T follicular helper cell (primary cell): ENCODE measurements around the gene DONSON.
A peak's percentile ranks its signal among the peaks of the same experiment; 100 is the strongest.
"Not testable (repeated sequence)": the region's sequence is repeated elsewhere in the genome, so short reads cannot be mapped to it uniquely, and the experiment has no call there.

Experiments used
- DNase-seq: peaks from one replicate; pipeline ENCODE4 v3.0.0-alpha.2; 2020; ENCODE audit warnings: low read depth
- total RNA-seq, 2 experiments: gene quantifications; one replicate each; lab custom pipeline; 2026; lab: John Stamatoyannopoulos, UW

The DONSON gene
- 9.9 to 10.1 reads per million in 2 experiments for total RNA-seq

- DNase-seq: peak; percentile 80
Observed at GRCh38 chr21:33588485-33589335, at the start of gene DONSON. DONSON (minus strand) TSS chr21:33588684; CDS start chr21:33588641, 43 bp downstream.

DNA sequence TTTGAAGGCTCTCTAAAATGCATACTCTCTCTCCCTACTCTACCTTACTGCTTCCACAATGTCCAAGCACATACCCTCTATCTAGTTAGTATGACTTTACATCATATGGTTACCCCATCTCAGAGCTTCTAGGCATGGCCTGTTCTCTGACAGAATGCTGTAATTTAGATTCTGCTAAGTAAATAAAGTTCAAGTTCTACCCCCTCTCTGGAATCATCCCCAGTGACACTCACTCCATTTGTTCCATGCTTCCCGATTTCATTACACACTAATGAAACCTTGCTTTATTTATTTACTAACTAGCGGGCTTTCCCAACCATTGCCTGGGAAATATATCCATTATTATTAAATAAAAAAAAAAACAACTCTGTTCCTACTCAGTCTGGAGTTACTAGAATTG is 45.8 kb upstream of the DONSON start:
- no peak for DNase-seq

DNA sequence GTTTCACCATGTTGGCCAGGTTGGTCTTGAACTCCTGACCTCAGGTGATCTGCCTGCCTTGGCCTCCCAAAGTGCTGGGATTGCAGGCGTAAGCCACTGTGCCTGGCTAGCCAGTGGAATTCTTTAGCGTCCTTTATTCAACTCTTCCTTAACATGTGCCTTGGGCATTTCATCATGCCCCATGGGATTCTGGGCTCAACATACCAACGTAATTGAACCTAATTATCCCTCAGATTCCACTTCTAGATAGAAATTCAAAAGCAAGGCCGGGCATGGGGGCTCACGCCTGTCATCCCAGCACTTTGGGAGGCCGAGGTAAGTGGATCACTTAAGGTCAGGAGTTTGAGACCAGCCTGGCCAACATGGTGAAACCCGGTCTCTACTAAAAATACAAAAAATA is 37.7 kb upstream of the DONSON start:
- DNase-seq: not testable (repeated sequence)

GRCh38 chr21:33622253-33622652 is 33.8 kb upstream of the DONSON start:
- DNase-seq: no peak

- DNase-seq: no peak
Observed at GRCh38 chr21:33619726-33620125, 31.2 kb upstream of the DONSON start.

GRCh38 chr21:33618407-33618806 is 29.9 kb upstream of the DONSON start:
- DNase-seq: no peak

DNA sequence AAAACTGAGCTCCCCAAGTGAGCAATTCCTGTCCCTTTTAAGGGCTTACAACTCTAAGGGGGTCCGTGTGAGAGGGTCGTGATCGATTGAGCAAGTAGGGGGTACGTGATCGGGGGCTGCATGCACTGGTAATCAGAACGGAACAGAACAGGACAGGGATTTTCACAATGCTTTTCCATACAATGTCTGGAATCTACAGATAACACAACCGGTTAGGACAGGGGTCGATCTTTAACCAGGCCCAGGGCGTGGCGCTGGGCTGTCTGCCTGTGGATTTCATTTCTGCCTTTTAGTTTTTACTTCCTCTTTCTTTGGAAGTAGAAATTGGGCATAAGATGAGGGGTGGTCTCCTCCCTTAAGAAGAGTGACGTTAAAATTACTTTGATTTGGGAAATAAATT is 29.1 kb upstream of the DONSON start:
- not testable (repeated sequence) for DNase-seq

DNA sequence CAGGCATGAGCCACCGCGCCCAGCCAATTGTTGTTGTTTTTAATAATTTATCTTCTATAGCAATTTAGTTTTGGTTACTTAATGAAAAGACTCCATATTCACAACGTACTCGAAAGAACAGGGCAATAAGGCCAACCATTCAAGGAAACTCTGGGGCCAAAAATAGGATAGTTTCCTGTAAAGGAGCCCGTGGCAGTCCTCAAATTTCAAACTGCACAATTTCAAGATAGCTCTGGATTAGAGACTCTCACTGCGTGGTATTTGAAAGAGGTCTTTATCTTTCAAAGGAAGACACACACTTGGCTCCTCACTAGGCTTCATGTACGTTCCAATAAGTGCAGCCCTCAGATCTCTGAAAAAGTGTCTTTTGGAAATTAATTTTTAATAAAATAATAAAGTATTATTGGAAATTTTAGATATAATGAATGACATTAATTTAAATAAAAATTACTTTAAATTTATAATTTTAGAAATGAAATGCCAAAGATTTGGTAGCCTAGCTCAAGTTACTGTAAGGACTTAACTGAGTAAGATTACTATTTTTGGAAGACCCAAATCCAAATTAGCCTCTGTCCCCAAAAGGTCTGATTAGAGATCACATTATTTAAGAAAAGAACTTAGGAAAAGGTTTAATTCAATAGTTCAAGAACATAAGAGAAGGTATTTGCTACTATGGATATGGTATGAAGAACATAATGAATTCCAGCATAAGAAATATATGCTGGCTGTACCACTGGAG is 22.7 kb upstream of the DONSON start:
- DNase-seq: no peak

GRCh38 chr21:33608559-33608958 is 20.1 kb upstream of the DONSON start:
- DNase-seq: no peak

GRCh38 chr21:33598051-33598450 is 9.6 kb upstream of the DONSON start:
- no peak for DNase-seq

DNA sequence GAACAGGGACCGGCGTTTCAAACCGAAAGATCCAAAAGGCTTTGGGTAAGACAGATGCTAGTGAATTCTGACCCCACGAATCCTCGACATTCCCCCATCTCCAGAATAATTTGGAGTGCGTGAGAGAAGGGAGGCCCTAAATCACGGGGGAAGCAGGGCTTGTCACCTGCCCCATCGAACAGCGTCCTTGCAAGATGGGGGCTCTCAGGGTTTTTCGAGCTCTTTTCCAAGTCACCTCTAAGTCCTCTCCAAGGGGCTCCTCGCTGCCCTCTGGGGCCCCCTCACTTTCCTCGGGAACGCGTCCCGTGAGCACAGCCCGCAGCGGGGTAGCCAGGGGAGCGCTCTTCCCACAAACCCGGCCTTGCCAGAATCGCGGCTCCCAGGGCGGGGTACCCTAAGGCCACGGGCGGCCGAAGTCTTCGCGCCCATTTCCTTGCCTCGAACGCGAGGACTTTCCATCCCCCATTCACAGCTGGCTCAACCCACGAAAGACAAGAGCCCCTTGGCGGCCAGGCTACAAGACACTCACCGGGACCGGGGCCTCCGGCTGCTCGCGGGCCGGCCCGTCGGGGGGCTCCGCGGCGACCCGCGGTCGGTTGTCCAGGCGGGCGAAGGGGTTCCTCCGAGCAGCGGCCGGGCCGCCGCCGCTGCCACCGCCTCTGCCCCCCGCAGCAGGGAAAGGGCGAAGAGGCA is 546 bp downstream of the DONSON start:
- DNase-seq: no peak

DNA sequence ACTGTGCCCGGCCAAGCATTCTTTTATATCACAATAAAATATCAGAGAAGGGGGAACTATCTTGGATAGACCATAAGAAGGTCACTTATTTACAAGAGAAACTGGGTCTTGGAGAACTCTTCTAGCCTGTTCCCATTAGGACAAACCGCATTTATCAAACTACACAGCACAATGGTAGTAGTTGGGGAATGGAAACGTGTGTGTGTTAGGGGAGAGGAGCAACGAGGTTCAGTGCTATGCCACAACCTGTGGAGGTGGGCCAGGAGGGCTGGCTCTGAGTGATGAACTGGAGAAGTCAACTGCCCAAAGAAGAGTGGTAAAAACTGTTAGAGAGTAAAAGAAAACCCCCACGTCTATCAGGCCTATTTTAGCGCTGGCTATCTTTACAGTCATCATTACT is 1.6 kb downstream of the DONSON start:
- DNase-seq: no peak

DNA sequence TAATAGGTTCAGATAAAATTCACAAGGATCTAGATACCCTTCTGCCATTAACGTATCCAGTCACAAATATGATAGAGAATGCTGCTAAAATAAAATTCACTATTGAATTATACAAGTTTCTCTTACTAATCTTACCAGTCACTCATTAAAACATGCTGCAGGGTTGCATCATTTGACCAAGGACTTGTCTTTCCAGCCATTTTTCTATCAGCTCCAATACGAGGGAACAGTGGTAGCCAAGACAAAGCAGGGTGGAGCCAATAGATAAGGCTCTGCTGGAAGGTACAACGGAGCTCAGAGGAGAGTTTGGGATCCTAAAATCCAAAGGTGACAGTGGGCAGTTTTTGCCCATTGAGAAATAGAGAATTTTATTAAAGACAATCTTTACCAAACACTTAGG is 4.0 kb downstream of the DONSON start:
- no peak for DNase-seq

GRCh38 chr21:33578959-33579542 is 9.4 kb downstream of the DONSON start:
- no peak for DNase-seq

GRCh38 chr21:33578214-33578613 is 10.3 kb downstream of the DONSON start:
- DNase-seq: no peak

DNA sequence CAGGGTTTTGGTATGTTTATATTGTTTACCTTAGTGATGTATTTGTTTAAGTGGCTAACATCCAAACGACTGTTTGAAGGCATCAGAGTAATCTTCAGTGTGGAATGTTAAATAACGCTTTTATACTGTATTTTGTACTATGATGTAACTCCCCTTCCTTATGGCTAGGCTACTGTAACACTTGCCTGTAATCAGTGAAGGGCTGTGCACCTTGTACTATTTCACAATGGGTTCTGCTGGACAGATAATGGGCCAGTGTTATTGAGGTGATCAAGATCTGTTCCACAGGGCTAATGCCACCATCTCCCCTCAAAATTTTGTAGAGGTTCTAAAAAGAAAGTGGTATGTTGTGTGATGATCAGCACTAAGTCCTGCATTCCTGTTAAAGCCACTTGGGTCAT is 11.7 kb downstream of the DONSON start:
- not testable (repeated sequence) for DNase-seq

DNA sequence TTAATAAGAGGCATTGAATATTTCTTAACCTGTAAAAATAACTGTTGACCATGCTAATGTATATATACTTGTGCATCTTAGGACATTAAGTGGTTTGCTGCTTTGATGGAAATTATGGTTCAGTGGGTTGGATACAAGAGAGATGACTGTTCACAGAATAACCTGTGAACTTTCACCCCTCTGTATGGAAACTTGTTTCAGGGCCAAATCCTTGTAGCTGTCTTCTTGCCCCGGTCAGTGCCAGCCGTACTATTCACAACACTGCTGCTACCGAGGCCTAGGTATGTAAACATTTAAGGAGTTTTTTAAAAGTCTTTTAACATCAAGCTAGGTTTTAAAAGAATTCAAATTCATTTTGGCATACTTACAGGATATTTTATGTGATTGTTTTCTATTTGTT is 16.1 kb downstream of the DONSON start:
- no peak for DNase-seq

- no peak for DNase-seq
Observed at GRCh38 chr21:33569991-33570390, 18.5 kb downstream of the DONSON start.

- no peak for DNase-seq
Observed at GRCh38 chr21:33568448-33568847, 20.0 kb downstream of the DONSON start.

DNA sequence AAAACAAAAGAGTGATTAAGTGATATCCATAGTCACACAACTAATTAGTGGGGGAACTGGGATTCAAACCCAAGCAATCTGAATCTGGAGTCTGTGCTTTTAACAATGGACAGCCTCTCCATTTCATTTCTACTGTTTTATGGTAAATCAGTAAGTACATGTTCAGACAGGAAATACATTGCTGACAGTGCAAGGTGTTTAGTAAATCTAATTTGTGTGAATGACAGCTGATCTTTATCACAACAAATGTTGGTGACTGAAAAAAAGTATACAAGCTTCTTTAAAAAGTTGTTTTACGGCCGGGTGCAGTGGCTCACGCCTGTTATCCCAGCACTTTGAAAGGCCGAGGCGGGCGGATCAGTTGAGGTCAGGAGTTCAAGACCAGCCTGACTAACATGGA is 20.6 kb downstream of the DONSON start:
- no peak for DNase-seq

DNA sequence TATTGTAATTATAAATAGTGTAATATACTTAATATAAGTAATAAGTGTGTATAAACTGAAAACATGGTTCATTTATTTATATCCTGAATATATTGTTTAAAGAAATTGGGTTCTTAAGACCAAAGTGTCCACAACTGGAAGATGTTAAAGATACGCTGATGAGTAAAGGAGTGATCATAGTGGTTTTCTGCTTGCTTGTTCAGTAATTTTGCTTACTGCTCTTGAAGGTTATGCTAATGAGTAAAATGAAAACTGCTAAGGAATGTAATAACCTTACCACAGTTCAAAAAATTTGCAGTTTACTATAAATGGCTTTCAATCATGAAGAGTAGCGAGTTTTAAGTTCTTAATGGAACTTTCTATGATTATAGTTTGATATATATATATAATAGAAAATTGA is 22.0 kb downstream of the DONSON start:
- no peak for DNase-seq

- no peak for DNase-seq
Observed at GRCh38 chr21:33562389-33562788, 26.1 kb downstream of the DONSON start.
